AG04449 (cell line): ENCODE measurements around the gene MAGI1.

Source experiments
- CTCF ChIA-PET: fragments of 350-600 bp; formaldehyde crosslinking; extraction: SDS; loops from one replicate; lab custom pipeline; 2021; ENCODE audit warnings: antibody characterized with exemption; lab: Yijun Ruan, JAX
- POLR2A ChIA-PET: fragments of 400-600, 350-600 bp; formaldehyde crosslinking; extraction: SDS; loops from one replicate; lab custom pipeline; 2020; ENCODE audit warnings: antibody characterized with exemption, inconsistent platforms; lab: Yijun Ruan, JAX
- DNase-seq: peaks from one replicate; pipeline ENCODE4 v3.0.0-alpha.2; 2010; ENCODE audit warnings: low read depth, low spot score
- H3K4me3 ChIP-seq: 2 replicates; pipeline ENCODE4 v1.5.1; 2011; ENCODE audit warnings: low read depth, mild to moderate bottlenecking, control low read depth, low read length
- TF ChIP-seq, protein P1 (sequence below): IDR thresholded peaks from one replicate; pipeline ENCODE4 v1.5.1; 2011; ENCODE audit warnings: mild to moderate bottlenecking, moderate library complexity, low read length, control low read depth, inconsistent platforms; ENCODE audit not compliant: insufficient read depth; ENCODE audit errors: missing control alignments

MAGI1 gene

DNA sequence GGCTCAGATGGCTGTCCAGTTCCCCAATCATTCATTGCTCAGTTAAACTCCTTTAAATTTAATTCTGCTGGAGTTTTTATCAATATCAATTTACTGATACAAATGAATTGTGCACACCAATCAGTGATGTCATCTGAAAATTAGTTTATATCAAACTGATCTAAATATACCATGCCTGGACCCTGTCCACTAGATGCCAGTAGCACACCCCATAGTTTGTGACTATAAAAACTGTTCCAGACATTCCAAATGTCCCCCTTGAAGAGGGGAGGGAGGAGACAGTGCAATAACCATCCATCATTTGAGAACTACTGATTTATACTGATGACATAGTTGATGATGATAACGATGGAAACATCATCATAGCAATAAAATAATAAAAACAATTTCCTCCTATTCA, 232.1 kb downstream of the MAGI1 start:
- ChIA-PET POLR2A (no interaction called here), CTCF (interaction anchor here (1.0 to 1.1 kb wide), 2 partner anchors 15 to 132 kb away, joined by 3 to 4 read pairs; no protein-coding TSS in a partner anchor)
- TF ChIP-seq, protein P1, sequence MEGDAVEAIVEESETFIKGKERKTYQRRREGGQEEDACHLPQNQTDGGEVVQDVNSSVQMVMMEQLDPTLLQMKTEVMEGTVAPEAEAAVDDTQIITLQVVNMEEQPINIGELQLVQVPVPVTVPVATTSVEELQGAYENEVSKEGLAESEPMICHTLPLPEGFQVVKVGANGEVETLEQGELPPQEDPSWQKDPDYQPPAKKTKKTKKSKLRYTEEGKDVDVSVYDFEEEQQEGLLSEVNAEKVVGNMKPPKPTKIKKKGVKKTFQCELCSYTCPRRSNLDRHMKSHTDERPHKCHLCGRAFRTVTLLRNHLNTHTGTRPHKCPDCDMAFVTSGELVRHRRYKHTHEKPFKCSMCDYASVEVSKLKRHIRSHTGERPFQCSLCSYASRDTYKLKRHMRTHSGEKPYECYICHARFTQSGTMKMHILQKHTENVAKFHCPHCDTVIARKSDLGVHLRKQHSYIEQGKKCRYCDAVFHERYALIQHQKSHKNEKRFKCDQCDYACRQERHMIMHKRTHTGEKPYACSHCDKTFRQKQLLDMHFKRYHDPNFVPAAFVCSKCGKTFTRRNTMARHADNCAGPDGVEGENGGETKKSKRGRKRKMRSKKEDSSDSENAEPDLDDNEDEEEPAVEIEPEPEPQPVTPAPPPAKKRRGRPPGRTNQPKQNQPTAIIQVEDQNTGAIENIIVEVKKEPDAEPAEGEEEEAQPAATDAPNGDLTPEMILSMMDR = no peak
- no peak for DNase-seq
- no peak overlapping the region for H3K4me3 ChIP-seq

DNA sequence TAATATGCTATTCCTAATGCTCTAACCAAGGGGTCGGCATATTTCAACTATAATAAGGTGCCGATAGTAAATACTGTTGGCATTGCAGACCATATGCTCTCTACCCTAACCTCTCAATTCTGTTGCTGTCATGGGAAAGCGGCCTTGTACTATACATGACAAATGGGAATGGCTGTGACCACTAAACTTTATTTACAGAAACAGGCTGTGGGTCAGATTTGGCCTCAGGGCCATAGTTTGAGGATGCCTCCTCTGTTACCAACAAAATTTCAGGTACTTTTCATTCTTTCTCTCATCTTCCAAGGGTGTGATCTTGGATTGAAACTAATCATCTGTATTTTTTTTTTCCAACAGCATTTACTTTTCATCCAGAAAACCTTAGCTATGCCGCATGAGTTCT, 242.0 kb downstream of the MAGI1 start:
- POLR2A ChIA-PET = no interaction called here
- CTCF ChIA-PET = interaction anchor here (1.4 kb wide), 1 partner anchor 10 kb away, joined by 4 read pairs; no protein-coding TSS in a partner anchor
- TF ChIP-seq, protein P1 = no peak
- H3K4me3 ChIP-seq = no peak overlapping the region
- DNase-seq = no peak

DNA sequence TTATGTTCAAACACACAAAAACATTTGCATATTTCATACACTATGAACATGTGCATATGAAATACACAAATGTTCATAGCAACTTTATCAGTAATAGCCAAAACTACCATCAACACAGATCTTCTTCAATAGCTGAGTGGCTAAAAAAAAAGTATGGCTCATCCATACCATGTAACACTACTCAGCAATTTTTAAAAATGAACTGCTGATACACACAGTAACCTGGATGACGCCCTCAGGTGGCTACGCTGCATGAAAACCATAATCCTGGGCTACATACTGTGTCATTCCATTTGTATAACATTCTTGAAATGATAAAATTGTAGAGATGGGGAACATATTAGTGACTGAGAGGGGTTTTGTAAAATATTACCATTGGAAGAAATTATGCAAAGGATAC, 243.6 kb downstream of the MAGI1 start:
- TF ChIP-seq, protein P1 = no peak
- POLR2A ChIA-PET = no interaction called here
- CTCF ChIA-PET = no interaction called here
- no peak overlapping the region for H3K4me3 ChIP-seq
- DNase-seq = no peak

DNA sequence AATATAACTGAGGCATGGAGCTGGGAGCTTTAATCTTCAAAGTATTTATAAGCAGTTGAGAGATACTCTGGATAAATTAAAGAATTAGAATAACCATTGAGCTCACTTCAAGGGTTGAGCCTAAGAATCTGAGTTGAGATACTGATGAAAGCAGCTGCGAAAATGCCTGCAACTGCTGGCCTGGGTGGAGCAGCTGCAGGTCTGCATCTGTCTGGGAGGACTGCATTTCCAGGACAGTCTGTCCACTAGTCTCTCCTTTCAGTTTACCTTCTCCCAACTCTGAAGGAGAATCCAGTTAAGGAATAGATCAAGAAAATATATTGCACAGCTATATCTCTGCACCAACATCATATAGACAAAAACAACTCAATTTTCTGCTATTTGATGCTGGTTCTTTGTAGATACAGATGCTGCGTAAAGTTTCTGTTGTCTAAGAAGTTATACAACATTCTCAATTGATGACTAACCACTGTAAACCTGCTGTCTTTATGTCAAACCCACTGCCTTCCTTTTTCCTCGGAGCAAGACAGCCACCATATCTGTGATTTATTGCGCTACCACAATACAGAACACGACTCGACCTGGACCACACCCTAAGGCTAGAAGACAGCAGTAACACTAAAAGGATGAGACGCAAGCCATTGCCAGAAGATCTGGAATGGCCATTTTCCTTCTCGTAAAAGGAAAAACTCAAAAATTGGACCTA, 245.1 kb downstream of the MAGI1 start:
- TF ChIP-seq, protein P1 = no peak
- H3K4me3 ChIP-seq = no peak overlapping the region
- CTCF ChIA-PET = interaction anchor here (1.1 to 1.2 kb wide), 2 partner anchors 9 to 11 kb away, joined by 3 read pairs; no protein-coding TSS in a partner anchor
- POLR2A ChIA-PET = no interaction called here
- no peak for DNase-seq

GRCh38 chr3:65788461-65788860, 250.3 kb downstream of the MAGI1 start:
- CTCF ChIA-PET = interaction anchor here (0.7 to 1.9 kb wide), 9 partner anchors 13 to 408 kb away, joined by 3 to 8 read pairs (median 3); no protein-coding TSS in a partner anchor
- POLR2A ChIA-PET = no interaction called here
- DNase-seq = no peak

GRCh38 chr3:65787827-65788226, 250.9 kb downstream of the MAGI1 start:
- DNase-seq = no peak
- ChIA-PET POLR2A (no interaction called here), CTCF (interaction anchor here (1.0 to 1.9 kb wide), 7 partner anchors 14 to 409 kb away, joined by 3 to 8 read pairs (median 3); no protein-coding TSS in a partner anchor)
- H3K4me3 ChIP-seq = no peak overlapping the region
- TF ChIP-seq, protein P1 = no peak

More at GRCh38 chr3:65788461-65788860, 250.3 kb downstream of the MAGI1 start:
- no peak overlapping the region for H3K4me3 ChIP-seq
- TF ChIP-seq, protein P1 = no peak
